ENCODE measurements around the gene SOX30. TPM values are rescaled to one million over a fixed set of nuclear protein-coding genes. Genes with fewer than 3 reads are reported as not detected.

The SOX30 gene
- total and polyA plus RNA-seq, 2 of the 13 experiments (the other 11 are each of a cell fraction or from before 2014, with no cell fraction given) = 0.05 TPM; not detected in 1

- Histone ChIP-seq H3K9me3 (ENCODE audit: low read length) (no peaks in the 10 kb centered on the region), H3K36me3 (replicated peaks in 1 of 2; ENCODE audit: control insufficient read depth in 1 of 2, insufficient read depth in 2 of 2, low read length in 2 of 2) (no peaks in the 10 kb centered on the region), H3K4me2 (ENCODE audit: low read depth, low read length) (no peak overlapping the region), H3K27me3 (ENCODE audit: control insufficient read depth in 1 of 2, insufficient read depth in 2 of 2, low read length in 2 of 2) (peaks cover 2 to 27% of the 10 kb centered on the region in 2 experiments), H3K4me3 (replicated peaks in 1 of 3; ENCODE audit: insufficient read depth in 1 of 3, low read depth in 2 of 3, low read length in 3 of 3) (no peak overlapping the region), H3K9ac (ENCODE audit: insufficient read depth, low read depth, low read length) (no peak overlapping the region), H4K20me1 (ENCODE audit: insufficient read depth, low read length) (no peaks in the 10 kb centered on the region), H3K79me2 (ENCODE audit: insufficient read depth, low read length) (no peaks in the 10 kb centered on the region), H2AFZ (ENCODE audit: low read length) (no peak overlapping the region), H3K27ac (ENCODE audit: extremely low read length, insufficient read depth, low read length) (no peak overlapping the region), H3K4me1 (ENCODE audit: insufficient read depth, low read length) (peaks cover 7% of the 10 kb centered on the region; the same call in 1 of the 2 replicates)
- ATAC-seq (no peak), FAIRE-seq (no peak), DNase-seq (ENCODE audit: low spot score) (no peak)
- ChIA-PET CTCF (ENCODE audit: low intra/inter-chr PET ratio, low total read pairs) (no interaction called here), POLR2A (no interaction called here)
- in situ Hi-C loops (cut with HindIII; ENCODE audit: extremely low pct_ligation_motif_present, low pct_unique_long_range_greater_than_20kb) (no loop called here), intact Hi-C loops (cut with micrococcal nuclease; ENCODE audit: unreplicated experiment) (no loop called here)
- TF ChIP-seq KLF13 (CRISPR knock-in tag; IDR thresholded peaks at IDR 0.05) (no peak), NR2F1 (CRISPR knock-in tag; IDR thresholded peaks at IDR 0.05) (no peak), NFIC (IDR thresholded peaks at IDR 0.05; ENCODE audit: low read length) (no peak), ZNF790 (CRISPR knock-in tag; IDR thresholded peaks at IDR 0.05; ENCODE audit: borderline replicate concordance) (no peak), ZMAT5 (CRISPR knock-in tag; IDR thresholded peaks at IDR 0.05; ENCODE audit: borderline replicate concordance, low read depth) (no peak), DRAP1 (CRISPR knock-in tag; IDR thresholded peaks at IDR 0.05) (no peak), ZNF274 (CRISPR knock-in tag; IDR thresholded peaks at IDR 0.05) (no peak), NR3C1 (CRISPR knock-in tag; IDR thresholded peaks at IDR 0.05) (no peak), RAD51 (IDR thresholded peaks at IDR 0.05; ENCODE audit: borderline replicate concordance) (no peak), SNAI1 (CRISPR knock-in tag; IDR thresholded peaks at IDR 0.05; ENCODE audit: borderline replicate concordance) (no peak), SYNCRIP (IDR thresholded peaks at IDR 0.05; ENCODE audit: insufficient read depth, low read depth, low read length) (no peak), CHCHD3 (CRISPR knock-in tag; IDR thresholded peaks at IDR 0.05) (no peak), ZNF331 (CRISPR knock-in tag; IDR thresholded peaks at IDR 0.05) (no peak), ATRX (CRISPR knock-in tag; IDR thresholded peaks at IDR 0.05; ENCODE audit: borderline replicate concordance) (no peak)
- TF ChIP-seq, protein P1, sequence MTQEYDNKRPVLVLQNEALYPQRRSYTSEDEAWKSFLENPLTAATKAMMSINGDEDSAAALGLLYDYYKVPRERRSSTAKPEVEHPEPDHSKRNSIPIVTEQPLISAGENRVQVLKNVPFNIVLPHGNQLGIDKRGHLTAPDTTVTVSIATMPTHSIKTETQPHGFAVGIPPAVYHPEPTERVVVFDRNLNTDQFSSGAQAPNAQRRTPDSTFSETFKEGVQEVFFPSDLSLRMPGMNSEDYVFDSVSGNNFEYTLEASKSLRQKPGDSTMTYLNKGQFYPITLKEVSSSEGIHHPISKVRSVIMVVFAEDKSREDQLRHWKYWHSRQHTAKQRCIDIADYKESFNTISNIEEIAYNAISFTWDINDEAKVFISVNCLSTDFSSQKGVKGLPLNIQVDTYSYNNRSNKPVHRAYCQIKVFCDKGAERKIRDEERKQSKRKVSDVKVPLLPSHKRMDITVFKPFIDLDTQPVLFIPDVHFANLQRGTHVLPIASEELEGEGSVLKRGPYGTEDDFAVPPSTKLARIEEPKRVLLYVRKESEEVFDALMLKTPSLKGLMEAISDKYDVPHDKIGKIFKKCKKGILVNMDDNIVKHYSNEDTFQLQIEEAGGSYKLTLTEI (CRISPR knock-in tag; conservative IDR thresholded peaks at IDR 0.05) = no peak
- TF ChIP-seq, protein P2, sequence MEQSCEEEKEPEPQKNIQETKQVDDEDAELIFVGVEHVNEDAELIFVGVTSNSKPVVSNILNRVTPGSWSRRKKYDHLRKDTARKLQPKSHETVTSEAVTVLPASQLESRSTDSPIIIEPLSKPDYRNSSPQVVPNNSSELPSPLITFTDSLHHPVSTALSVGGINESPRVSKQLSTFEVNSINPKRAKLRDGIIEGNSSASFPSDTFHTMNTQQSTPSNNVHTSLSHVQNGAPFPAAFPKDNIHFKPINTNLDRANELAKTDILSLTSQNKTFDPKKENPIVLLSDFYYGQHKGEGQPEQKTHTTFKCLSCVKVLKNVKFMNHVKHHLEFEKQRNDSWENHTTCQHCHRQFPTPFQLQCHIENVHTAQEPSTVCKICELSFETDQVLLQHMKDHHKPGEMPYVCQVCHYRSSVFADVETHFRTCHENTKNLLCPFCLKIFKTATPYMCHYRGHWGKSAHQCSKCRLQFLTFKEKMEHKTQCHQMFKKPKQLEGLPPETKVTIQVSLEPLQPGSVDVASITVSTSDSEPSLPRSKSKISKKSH (CRISPR knock-in tag; IDR thresholded peaks at IDR 0.05; ENCODE audit: borderline replicate concordance) = no peak
- TF ChIP-seq, protein P3, sequence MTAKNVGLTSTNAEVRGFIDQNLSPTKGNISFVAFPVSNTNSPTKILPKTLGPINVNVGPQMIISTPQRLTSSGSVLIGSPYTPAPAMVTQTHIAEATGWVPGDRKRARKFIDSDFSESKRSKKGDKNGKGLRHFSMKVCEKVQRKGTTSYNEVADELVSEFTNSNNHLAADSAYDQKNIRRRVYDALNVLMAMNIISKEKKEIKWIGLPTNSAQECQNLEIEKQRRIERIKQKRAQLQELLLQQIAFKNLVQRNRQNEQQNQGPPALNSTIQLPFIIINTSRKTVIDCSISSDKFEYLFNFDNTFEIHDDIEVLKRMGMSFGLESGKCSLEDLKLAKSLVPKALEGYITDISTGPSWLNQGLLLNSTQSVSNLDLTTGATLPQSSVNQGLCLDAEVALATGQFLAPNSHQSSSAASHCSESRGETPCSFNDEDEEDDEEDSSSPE (CRISPR knock-in tag; IDR thresholded peaks at IDR 0.05) = no peak
- BruUV-seq (replicated peaks) = no TSS peak
- 38% methylated on average over 6 of the region's 6 CpGs for WGBS (ENCODE audit: low lambda C conversion rate)
These were observed 74.0 kb downstream of the SOX30 start for GRCh38 chr5:157578079-157578780.

Measured in HepG2 (cell line).